ENCODE results near the gene IL17D.

DNA sequence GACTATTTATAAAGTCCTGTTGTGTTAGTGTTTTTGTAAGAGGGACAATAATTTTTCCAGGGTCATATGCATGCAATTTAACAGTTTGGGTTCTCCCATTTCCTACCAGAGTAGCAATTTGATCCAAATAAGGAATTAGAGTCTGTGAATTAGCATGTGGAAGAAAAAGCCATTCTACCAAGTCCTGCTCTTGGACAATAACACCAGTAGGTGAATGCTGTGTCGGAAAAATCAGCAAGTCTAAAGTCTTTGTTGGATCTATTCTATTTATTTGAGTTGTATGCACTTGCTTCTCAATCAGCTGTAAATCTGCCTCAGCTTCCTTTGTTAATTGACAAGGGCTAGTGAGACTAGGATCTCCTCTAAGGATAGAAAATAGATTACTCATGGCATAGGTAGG lies 21.4 kb upstream of the IL17D start:
- no peak for TF ChIP-seq EGR1 (IDR thresholded peaks at IDR 0.05; ENCODE audit: borderline replicate concordance in 1 of 2, low read depth in 2 of 2, low read length in 2 of 2)
- TF ChIP-seq, protein P1, sequence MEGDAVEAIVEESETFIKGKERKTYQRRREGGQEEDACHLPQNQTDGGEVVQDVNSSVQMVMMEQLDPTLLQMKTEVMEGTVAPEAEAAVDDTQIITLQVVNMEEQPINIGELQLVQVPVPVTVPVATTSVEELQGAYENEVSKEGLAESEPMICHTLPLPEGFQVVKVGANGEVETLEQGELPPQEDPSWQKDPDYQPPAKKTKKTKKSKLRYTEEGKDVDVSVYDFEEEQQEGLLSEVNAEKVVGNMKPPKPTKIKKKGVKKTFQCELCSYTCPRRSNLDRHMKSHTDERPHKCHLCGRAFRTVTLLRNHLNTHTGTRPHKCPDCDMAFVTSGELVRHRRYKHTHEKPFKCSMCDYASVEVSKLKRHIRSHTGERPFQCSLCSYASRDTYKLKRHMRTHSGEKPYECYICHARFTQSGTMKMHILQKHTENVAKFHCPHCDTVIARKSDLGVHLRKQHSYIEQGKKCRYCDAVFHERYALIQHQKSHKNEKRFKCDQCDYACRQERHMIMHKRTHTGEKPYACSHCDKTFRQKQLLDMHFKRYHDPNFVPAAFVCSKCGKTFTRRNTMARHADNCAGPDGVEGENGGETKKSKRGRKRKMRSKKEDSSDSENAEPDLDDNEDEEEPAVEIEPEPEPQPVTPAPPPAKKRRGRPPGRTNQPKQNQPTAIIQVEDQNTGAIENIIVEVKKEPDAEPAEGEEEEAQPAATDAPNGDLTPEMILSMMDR (IDR thresholded peaks at IDR 0.05 in 2 of 3, conservative IDR thresholded peaks at IDR 0.05 in 1 of 3; ENCODE audit: control insufficient read depth in 2 of 3, extremely low read depth in 1 of 3, insufficient read depth in 1 of 3, low read depth in 3 of 3, low read length in 3 of 3) = no peak
- no peak for TF ChIP-seq RAD51 (IDR thresholded peaks at IDR 0.05)
- no peak for TF ChIP-seq RAD21 (IDR thresholded peaks at IDR 0.05; ENCODE audit: insufficient read depth, low read depth, low read length)
- TF ChIP-seq ZNF217 (IDR thresholded peaks at IDR 0.05) = no peak
- TF ChIP-seq, protein P2, sequence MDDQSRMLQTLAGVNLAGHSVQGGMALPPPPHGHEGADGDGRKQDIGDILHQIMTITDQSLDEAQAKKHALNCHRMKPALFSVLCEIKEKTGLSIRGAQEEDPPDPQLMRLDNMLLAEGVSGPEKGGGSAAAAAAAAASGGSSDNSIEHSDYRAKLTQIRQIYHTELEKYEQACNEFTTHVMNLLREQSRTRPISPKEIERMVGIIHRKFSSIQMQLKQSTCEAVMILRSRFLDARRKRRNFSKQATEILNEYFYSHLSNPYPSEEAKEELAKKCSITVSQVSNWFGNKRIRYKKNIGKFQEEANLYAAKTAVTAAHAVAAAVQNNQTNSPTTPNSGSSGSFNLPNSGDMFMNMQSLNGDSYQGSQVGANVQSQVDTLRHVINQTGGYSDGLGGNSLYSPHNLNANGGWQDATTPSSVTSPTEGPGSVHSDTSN (IDR thresholded peaks at IDR 0.05; ENCODE audit: insufficient replicate concordance, low read depth, low read length) = no peak
- no peak for TF ChIP-seq POLR2AphosphoS5 (IDR thresholded peaks at IDR 0.05; ENCODE audit: low read length)
- TF ChIP-seq, protein P3, sequence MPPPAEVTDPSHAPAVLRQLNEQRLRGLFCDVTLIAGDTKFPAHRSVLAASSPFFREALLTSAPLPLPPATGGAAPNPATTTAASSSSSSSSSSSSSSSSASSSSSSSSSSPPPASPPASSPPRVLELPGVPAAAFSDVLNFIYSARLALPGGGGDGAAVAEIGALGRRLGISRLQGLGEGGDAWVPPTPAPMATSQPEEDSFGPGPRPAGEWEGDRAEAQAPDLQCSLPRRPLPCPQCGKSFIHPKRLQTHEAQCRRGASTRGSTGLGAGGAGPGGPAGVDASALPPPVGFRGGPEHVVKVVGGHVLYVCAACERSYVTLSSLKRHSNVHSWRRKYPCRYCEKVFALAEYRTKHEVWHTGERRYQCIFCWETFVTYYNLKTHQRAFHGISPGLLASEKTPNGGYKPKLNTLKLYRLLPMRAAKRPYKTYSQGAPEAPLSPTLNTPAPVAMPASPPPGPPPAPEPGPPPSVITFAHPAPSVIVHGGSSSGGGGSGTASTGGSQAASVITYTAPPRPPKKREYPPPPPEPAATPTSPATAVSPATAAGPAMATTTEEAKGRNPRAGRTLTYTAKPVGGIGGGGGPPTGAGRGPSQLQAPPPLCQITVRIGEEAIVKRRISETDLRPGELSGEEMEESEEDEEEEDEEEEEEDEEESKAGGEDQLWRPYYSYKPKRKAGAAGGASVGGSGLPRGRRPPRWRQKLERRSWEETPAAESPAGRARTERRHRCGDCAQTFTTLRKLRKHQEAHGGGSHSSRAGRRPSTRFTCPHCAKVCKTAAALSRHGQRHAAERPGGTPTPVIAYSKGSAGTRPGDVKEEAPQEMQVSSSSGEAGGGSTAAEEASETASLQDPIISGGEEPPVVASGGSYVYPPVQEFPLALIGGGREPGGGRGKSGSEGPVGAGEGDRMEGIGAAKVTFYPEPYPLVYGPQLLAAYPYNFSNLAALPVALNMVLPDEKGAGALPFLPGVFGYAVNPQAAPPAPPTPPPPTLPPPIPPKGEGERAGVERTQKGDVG (CRISPR knock-in tag; IDR thresholded peaks at IDR 0.05) = no peak
